ENCODE results near the gene TUBB. TPM values are rescaled to one million over a fixed set of nuclear protein-coding genes. Genes with fewer than 3 reads are reported as not detected.

The TUBB gene
- 1,000 to 10,000 TPM; 1,162 to 1,172 TPM for total RNA-seq

DNA sequence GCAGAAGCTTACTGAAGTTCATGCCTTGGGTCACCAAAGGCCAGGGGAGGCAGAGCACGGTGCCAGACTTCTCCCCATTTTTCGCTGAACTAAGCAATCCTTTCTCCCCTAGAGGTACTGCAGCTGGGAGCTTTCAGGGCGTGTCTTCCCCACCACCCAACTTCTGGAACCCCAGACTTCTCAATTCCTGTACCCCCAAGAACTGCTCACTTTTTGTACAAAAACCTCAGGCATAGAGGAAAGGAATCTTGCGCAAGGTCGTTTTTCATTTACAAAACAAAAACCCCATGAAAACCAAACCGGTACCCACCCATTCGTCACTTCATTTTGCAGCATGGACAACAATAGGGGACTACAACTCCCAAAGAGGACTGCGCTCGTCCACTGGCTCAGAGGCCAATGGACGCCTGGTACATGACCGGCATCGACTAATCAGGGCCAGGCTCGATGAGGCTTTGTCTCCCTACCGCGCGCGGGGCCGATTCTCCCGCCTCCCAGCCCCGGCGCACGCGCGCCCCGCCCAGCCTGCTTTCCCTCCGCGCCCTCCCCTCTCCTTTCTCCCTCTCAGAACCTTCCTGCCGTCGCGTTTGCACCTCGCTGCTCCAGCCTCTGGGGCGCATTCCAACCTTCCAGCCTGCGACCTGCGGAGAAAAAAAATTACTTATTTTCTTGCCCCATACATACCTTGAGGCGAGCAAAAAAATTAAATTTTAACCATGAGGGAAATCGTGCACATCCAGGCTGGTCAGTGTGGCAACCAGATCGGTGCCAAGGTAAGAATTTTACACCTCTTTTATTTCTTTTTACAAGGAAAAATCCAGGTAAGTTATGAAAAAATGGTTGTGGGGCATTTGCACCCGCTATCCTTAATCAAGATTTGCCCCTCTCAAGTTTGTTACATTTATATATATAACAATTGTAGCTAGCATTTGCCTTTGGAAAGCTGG lies at the start of gene TUBB:
Gene TUBB (plus strand): TSS at position 562 of the 947 bp plus-strand sequence. CDS start 155 bp downstream, at position 717.
- Mint-ChIP-seq H3K9me3 (peaks cover 2% of the 10 kb centered on the region), H3K4me1 (peaks cover 64% of the 10 kb centered on the region), H3K27me3 (no peaks in the 10 kb centered on the region), H3K4me3 (peak within 1 kb of the TSS; percentile 84), H3K27ac (peak within 1 kb of the TSS; percentile 99), H3K36me3 (ENCODE audit: low read depth) (peaks cover 70% of the 10 kb centered on the region)
- DNase-seq = peak; percentile 97
- ChIA-PET POLR2A (interaction anchor here (0.8 to 16.4 kb wide), 24 partner anchors 8 to 822 kb away, joined by 3 to 561 read pairs (median 6); partner anchors contain the start of genes ABCF1, DDX39B, DHX16 and FLOT1), CTCF (interaction anchor here (1.1 to 25.8 kb wide), 5 partner anchors 11 to 104 kb away, joined by 4 to 626 read pairs (median 22); partner anchors contain the start of gene DHX16)

DNA sequence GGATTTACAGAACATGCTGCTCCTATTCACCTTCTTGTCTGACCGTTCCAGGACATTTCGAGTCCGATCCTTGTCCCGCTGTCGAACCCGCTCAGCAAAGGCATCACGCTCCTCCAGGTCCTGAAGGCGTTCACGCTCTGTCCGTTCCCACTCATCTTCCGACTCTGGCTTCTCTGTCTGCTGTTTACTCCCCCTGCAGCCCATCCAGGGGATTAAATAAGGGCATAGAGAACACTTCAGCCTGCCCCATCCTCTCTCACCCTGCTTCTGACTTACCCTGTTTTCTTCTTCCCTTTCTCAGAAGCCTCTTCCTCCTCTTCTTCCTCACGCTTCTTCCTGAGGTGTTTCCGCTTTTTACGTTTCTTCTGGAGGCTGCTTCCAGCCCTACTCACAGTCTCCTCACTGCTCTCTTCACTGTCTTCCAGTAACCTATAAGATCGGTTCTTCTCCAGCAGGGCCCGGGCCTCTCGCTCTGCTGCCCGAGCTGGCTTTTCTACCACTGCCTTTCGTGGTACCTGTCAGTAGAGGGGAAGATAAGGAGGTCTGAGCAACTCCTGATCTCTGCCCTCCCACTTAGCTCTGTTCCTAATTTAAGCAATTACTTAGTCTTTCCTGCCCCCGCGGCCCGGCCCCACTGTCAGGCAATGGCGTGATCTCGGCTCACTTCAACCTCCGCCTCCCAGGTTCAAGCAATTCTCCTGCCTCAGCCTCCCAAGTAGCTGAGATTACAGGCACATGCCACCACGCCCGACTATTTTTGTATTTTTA lies 49.2 kb upstream of the TUBB start:
- Mint-ChIP-seq H3K9me3 (no peaks in the 10 kb centered on the region), H3K4me1 (peaks cover 40% of the 10 kb centered on the region), H3K36me3 (ENCODE audit: low read depth) (peaks cover 38% of the 10 kb centered on the region), H3K27me3 (no peaks in the 10 kb centered on the region), H3K4me3 (peak overlapping the region; percentile 47), H3K27ac (peak overlapping the region; percentile 26)
- ChIA-PET CTCF (interaction anchor here (2.1 to 15.7 kb wide), 4 partner anchors 30 to 189 kb away, joined by 8 to 626 read pairs (median 11); partner anchors contain the start of genes MDC1 and TUBB), POLR2A (interaction anchor here (1.0 to 4.2 kb wide), 5 partner anchors 11 to 56 kb away, joined by 3 to 31 read pairs (median 23); partner anchors contain the start of genes MRPS18B, PPP1R10 and TUBB)
- DNase-seq = no peak

DNA sequence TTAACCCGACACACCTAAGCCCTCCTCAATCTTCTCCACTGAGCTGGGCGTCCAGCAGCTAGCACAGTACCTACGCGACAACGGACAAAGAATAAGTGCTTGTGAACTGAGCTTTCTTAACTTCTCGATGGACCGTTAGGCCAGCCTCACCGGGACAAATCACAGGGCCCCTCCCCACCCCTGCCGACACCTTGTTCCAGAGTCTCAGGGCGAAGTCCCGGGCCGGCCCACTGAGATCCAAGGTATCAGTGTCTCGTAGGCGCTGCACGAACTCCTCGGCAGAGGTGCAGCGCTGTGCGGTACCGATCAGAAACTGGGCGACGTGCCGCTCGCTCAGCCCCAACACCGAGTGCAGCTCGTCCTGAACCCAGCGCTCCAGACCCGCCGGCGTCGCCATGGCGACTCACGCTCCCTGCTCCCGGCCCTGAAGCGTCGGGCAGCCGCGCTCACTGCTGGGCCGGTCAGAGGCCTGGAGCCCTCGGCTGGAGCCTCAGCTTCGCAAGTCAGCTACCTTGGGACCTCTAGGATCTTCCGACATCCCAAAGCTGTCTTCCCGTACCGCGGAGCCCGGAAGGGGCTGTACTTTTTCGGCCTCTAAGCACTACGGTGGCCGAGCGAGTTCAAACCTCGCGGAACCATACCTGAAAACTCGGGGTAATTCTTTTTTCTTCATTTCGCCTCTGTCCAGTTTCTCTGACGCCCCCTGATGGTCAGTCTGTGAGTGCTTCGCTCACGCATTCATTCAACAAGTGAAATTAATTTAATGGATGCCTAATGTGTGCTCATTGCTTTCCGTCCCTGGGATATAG lies 47.5 kb upstream of the TUBB start, which contains the start of gene DHX16:
Gene DHX16 (minus strand): TSS at position 562 of the 809 bp plus-strand sequence. CDS start 165 bp downstream, at position 397.
- Mint-ChIP-seq H3K27ac (peak within 1 kb of the TSS; percentile 18), H3K36me3 (ENCODE audit: low read depth) (peaks cover 45% of the 10 kb centered on the region), H3K4me1 (peaks cover 42% of the 10 kb centered on the region), H3K9me3 (no peaks in the 10 kb centered on the region), H3K27me3 (no peaks in the 10 kb centered on the region), H3K4me3 (peak within 1 kb of the TSS; percentile 89)
- DNase-seq = peak; percentile 92
- ChIA-PET CTCF (interaction anchor here (0.5 to 15.7 kb wide), 27 partner anchors 8 to 415 kb away, joined by 3 to 626 read pairs (median 4); partner anchors contain the start of genes ABCF1, MDC1 and TUBB), POLR2A (interaction anchor here (0.7 to 4.2 kb wide), 14 partner anchors 9 to 116 kb away, joined by 3 to 31 read pairs (median 6); partner anchors contain the start of genes MDC1, MRPS18B, PPP1R10 and PRR3)

DNA sequence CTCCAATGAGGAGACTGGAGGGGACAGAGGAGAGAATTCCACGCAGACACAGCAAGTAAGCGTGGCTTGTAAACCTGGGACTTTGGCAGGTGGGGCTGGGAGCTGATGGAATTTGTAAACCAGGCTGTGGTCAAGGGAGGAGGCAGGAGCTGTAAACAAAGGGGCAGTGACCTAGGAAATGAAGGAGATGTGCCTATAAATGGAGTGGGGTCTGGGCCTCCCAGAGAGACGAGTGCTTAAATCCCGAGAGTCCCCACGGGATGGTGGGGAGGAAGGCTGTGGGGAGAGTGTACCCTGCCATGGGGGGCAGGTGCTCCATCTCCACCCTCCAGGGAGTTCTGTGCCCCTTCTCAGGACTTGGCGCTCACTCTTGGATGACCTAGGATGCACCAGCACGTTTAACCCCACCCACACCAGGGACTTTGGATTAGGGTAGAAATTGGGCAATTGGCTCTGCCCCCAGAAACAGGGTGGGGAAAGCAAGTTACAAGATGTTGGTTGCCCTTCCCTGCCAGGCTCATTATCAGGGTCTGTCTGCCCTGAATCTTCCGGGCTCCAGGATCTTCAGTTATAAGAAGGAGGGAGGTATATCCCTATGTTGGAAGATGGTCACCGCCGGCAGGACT lies 43.4 kb upstream of the TUBB start:
- H3K27ac Mint-ChIP-seq = peak overlapping the region; percentile 16
- POLR2A ChIA-PET = interaction anchor here (1.7 to 3.4 kb wide), 3 partner anchors 11 to 54 kb away, joined by 5 to 29 read pairs (median 6); no protein-coding TSS in a partner anchor
- H3K36me3 Mint-ChIP-seq (ENCODE audit: low read depth) = peaks cover 55% of the 10 kb centered on the region

DNA sequence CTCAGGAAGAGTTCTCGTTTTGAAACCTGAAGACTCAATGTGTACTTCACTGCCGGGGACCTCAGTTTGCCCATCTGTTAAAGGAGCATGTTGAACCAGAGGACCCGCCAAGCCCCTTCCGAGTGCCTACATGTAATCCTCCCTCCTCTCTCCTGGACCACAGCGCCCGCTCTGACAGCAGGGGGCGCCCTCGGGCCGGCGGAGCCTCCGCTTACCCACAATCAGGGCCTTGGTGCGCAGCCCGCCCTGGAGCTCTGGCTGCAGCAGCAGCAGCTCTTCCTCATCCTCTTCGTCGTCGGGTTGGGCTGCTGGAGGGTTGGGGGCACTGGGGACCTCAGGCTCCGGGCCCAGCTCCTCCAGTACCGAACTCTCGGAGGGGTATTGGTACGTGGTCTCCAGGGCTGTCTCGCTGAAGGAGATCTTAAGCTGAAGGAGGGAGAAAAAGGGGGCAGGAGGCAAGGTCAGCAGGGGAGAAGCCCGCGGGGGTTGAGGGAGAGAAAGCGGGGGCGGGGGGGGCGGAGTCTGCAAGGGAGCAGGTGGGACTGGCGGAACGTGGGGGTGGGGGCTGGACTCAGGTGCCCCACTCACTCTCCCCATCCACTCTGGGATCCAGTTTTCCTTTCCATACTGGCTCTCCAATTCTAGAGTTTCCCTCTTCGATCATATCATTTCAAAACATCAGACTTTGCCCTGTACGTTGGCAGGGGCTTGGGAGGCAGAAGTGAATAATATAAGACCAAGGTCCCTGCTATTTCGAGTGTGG lies 41.0 kb upstream of the TUBB start:
- CTCF ChIA-PET = interaction anchor here (0.5 to 15.7 kb wide), 23 partner anchors 10 to 939 kb away, joined by 3 to 626 read pairs (median 4); partner anchors contain the start of genes MDC1, MRPS18B, NRM and PPP1R10
- Mint-ChIP-seq H3K36me3 (ENCODE audit: low read depth) (peaks cover 79% of the 10 kb centered on the region), H3K9me3 (no peaks in the 10 kb centered on the region), H3K27ac (peak overlapping the region; percentile 95), H3K4me3 (peak overlapping the region; percentile 93), H3K4me1 (peaks cover 35% of the 10 kb centered on the region), H3K27me3 (no peaks in the 10 kb centered on the region)
- peak; percentile 93 for DNase-seq
- POLR2A ChIA-PET = interaction anchor here (0.7 to 8.5 kb wide), 14 partner anchors 9 to 188 kb away, joined by 3 to 561 read pairs (median 5); partner anchors contain the start of genes ATAT1, FLOT1, MDC1 and MRPS18B

More for the DNA sequence above, 43.4 kb upstream of the TUBB start:
- CTCF ChIA-PET = interaction anchor here (0.7 to 15.7 kb wide), 2 partner anchors 36 to 51 kb away, joined by 3 to 626 read pairs; partner anchors contain the start of genes MDC1 and TUBB
- no peaks in the 10 kb centered on the region for H3K9me3 Mint-ChIP-seq
- no peaks in the 10 kb centered on the region for H3K27me3 Mint-ChIP-seq
- no peak overlapping the region for H3K4me3 Mint-ChIP-seq
- H3K4me1 Mint-ChIP-seq = peaks cover 46% of the 10 kb centered on the region
- no peak for DNase-seq

DNA sequence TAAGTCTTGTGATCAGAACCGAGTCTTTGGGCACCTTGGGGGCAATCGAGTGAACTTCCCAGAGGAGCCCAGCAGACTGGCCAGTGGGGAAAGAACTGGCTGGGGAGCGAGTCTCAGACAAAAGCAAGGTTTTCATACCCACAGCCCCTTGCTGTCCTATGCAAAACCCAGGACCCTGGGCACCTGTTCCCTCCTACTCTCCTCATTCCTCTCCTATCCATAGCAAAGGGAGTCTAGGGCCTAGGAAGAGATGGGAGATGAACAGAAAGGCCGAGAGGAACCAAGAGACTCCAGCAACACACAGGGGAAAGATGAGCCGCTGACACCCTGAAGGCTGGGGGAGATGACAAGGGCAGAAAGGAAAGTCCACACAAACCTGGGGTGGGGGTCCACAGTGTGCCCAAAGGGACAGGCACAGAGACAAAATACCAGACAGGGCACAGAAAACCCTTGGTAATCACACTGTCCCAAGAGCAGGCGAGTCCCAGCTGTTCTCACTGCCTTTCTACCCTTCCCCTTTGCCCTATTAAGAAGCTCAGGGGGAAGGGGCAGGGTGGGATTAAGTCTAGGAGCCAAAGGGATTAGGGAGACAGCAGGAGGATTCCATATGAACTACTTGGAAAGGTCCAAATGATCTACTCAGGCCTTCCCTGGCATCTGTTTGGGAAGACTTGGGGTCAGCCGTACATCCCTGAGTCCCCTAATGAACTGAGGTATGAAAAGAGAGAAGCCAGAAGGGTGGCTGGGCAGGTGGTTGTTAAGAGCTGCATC lies 40.2 kb upstream of the TUBB start:
- DNase-seq = no peak
- H3K9me3 Mint-ChIP-seq = no peaks in the 10 kb centered on the region
- no peaks in the 10 kb centered on the region for H3K27me3 Mint-ChIP-seq
- CTCF ChIA-PET = interaction anchor here (0.5 to 15.7 kb wide), 18 partner anchors 7 to 471 kb away, joined by 3 to 626 read pairs (median 4); partner anchors contain the start of genes DHX16, MDC1, MRPS18B and NRM
- H3K27ac Mint-ChIP-seq = peak overlapping the region; percentile 95
- H3K36me3 Mint-ChIP-seq (ENCODE audit: low read depth) = peaks cover 86% of the 10 kb centered on the region
- peaks cover 35% of the 10 kb centered on the region for H3K4me1 Mint-ChIP-seq
- H3K4me3 Mint-ChIP-seq = peak overlapping the region; percentile 93
- POLR2A ChIA-PET = interaction anchor here (0.8 to 8.5 kb wide), 10 partner anchors 8 to 189 kb away, joined by 3 to 561 read pairs (median 10); partner anchors contain the start of genes DHX16, MDC1, MRPS18B and NRM

DNA sequence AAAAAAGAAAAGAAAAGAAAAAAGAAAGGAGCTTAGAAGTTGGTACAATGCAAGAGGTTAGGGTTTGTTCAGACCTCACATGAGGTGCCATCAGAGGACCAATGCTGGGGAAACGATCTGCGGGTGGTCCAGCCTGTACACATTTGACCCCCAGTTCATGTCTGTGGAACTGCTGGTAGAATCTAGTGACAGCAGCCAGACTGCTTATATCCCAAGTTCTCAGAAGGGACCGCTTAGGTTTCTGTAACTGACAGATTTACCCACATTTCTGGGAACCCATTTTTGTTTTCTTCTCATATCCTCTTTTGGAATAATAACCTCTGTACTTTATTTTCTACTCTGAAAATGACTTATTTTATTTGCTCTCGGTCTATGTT lies 38.4 kb upstream of the TUBB start:
- ChIA-PET CTCF (interaction anchor here (0.7 to 15.7 kb wide), 7 partner anchors 9 to 233 kb away, joined by 3 to 626 read pairs (median 3); partner anchors contain the start of genes DHX16, MDC1, TUBB and VARS2), POLR2A (interaction anchor here (0.8 to 8.5 kb wide), 13 partner anchors 10 to 149 kb away, joined by 3 to 561 read pairs (median 17); partner anchors contain the start of genes DHX16, MDC1, MRPS18B and NRM)
- H3K4me1 Mint-ChIP-seq = peaks cover 27% of the 10 kb centered on the region
- H3K27ac Mint-ChIP-seq = peak overlapping the region; percentile 95
- no peaks in the 10 kb centered on the region for H3K9me3 Mint-ChIP-seq
- no peaks in the 10 kb centered on the region for H3K27me3 Mint-ChIP-seq
- DNase-seq = peak; percentile 34
- H3K4me3 Mint-ChIP-seq = peak overlapping the region; percentile 93
- H3K36me3 Mint-ChIP-seq (ENCODE audit: low read depth) = peaks cover 89% of the 10 kb centered on the region

DNA sequence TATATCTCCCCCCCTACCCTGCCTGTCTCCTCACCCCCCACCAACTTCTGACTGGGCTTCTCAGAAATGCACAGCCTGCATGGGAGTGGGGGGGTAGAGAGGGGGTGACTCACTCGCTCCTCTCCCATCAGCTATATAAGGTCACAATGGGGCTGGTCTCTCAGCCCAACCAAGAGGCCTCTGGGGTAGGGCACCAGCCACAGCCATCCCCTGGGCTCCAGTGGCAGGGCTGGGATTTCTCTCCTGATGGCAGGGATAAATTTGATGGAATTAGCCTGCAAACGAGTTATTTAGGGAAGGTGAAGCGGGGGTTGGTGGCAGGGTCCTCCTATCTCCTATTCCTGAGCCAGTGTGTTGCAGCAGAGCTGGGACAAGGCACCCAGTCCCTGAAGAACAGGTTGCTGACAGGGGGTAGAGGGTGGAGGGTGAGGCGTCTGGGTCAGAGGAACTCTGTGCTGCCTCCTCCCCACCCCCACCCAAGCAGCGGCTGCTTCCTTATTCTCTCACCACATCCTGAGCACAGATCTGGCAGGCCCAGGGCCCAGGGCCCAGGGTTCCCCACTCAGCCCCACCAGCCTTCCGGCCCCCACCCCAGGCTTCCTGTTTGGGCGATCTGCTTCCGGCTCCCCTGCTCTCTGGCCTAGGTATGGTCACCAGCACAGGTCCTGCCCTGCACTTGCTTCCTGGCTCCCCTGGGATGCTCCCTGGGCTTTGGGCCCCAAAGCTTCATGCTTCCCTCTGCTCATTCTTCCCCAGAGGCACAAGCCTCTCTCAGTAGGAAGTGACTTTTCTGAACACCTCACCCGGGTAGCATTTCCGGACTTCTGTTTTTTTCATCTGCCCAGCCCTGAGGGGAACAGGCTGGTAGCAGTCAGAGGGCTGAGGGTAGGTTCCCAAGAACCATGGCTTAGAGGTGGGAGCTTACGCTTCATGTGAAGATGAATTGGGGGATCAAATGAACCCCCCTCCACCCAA lies 37.7 kb upstream of the TUBB start:
- H3K36me3 Mint-ChIP-seq (ENCODE audit: low read depth) = peaks cover 83% of the 10 kb centered on the region
- peaks cover 24% of the 10 kb centered on the region for H3K4me1 Mint-ChIP-seq
- peak; percentile 94 for DNase-seq
- H3K27me3 Mint-ChIP-seq = no peaks in the 10 kb centered on the region
- H3K27ac Mint-ChIP-seq = peak overlapping the region; percentile 95
- peak overlapping the region; percentile 93 for H3K4me3 Mint-ChIP-seq
- POLR2A ChIA-PET = interaction anchor here (0.8 to 8.5 kb wide), 15 partner anchors 9 to 190 kb away, joined by 3 to 561 read pairs (median 5); partner anchors contain the start of genes DHX16, MDC1, MRPS18B and NRM
- H3K9me3 Mint-ChIP-seq = no peaks in the 10 kb centered on the region
- CTCF ChIA-PET = interaction anchor here (0.7 to 15.7 kb wide), 7 partner anchors 10 to 232 kb away, joined by 3 to 626 read pairs (median 3); partner anchors contain the start of genes DHX16, MDC1, TUBB and VARS2
